Coronary artery (tissue), 2 donors: Measurements from ENCODE around the gene CMTM7.

Experiments
- DNase-seq: peaks from one replicate; pipeline ENCODE4 v3.0.0-alpha.2; 2017; ENCODE audit warnings: low spot score
- H3K27ac ChIP-seq, 2 donors: fragments of 200-600 bp; sonication (generic); one replicate each; pipeline ENCODE4 v1.5.1; 2016 to 2019
- H3K4me3 ChIP-seq: fragments of 200-600 bp; sonication (generic); 2 replicates; pipeline ENCODE4 v1.5.1; 2016; ENCODE audit warnings: mild to moderate bottlenecking, moderate library complexity
- CTCF ChIP-seq: fragments of 200-600 bp; sonication (generic); IDR thresholded peaks from one replicate; pipeline ENCODE4 v1.5.1; 2019; ENCODE audit warnings: antibody characterized with exemption

CMTM7 gene

GRCh38 chr3:32431481-32431880 lies 39.8 kb downstream of the CMTM7 start:
- H3K27ac ChIP-seq, result no peak overlapping the region
- TF ChIP-seq CTCF, result no peak
- DNase-seq, result no peak
- H3K4me3 ChIP-seq, result no peak overlapping the region

- no peak overlapping the region for H3K4me3 ChIP-seq
- no peak for DNase-seq
- H3K27ac ChIP-seq, result no peak overlapping the region
- TF ChIP-seq CTCF, result no peak
Measured at GRCh38 chr3:32432045-32432710, 40.5 kb downstream of the CMTM7 start.

GRCh38 chr3:32432711-32433530 lies 41.3 kb downstream of the CMTM7 start:
- no peak for DNase-seq
- Histone ChIP-seq H3K27ac (peak overlapping the region in 1 of 2 donors; percentile 6), H3K4me3 (no peak overlapping the region)
- no peak for TF ChIP-seq CTCF

- H3K27ac ChIP-seq, result no peak overlapping the region
- no peak for DNase-seq
- no peak for TF ChIP-seq CTCF
- no peak overlapping the region for H3K4me3 ChIP-seq
Measured at GRCh38 chr3:32434206-32434605, 42.6 kb downstream of the CMTM7 start.

DNA sequence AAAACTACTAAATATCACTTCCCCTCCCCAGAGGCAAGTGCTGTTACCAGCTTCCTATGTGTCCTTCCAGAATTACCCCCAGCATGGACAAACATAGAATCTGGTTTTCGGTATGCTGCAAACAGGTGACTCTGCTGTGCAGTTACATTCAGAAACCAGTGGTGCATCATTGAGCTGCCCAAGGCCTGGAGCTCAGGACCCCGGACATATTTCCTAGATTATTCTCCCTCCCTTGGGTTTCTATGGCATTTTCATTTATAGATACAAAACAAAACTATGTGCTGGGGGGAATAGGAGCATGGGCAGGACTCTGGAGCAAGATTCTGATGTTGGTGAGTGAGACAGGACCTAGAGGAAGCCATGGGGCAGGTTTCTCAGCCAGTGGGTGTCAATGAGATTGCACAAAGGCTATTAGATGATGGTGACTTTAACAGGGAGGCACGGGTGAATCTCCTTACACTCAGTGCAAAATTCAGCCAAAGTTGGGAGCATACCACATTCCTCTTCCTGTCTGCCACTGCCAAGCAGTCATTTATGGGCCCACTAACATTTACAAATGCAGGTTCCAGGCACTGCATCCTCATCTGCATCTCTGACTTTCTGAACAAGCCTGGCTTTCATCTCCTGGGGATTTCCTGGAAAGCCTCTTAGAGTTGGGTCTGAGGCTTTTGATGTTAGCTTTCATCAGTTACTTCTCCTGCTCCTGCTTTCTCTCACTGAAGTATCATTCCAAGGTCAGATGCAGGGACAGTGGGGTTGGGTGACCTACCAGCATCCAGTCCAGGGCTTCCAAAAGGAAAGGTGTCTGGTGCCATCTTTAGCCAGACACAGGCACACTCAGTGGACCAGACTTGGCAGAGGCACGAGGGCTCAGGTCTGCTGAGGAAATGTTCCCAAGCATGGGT lies 44.5 kb downstream of the CMTM7 start:
- DNase-seq, result no peak
- H3K4me3 ChIP-seq, result no peak overlapping the region
- no peak overlapping the region for H3K27ac ChIP-seq
- TF ChIP-seq CTCF, result no peak

- no peak for TF ChIP-seq CTCF
- no peak for DNase-seq
- no peak overlapping the region for H3K4me3 ChIP-seq
Measured at GRCh38 chr3:32436816-32437189, 45.1 kb downstream of the CMTM7 start.

More at GRCh38 chr3:32436816-32437189, 45.1 kb downstream of the CMTM7 start:
- H3K27ac ChIP-seq, result no peak overlapping the region
